ENCODE results near the gene KRT33B. TPM values are rescaled to one million over a fixed set of nuclear protein-coding genes. Genes with fewer than 3 reads are reported as not detected.
A peak's percentile ranks its signal among the peaks of the same experiment; 100 is the strongest.

Gene KRT33B
- total and polyA plus RNA-seq, 2 of the 13 experiments (the other 11 are each of a cell fraction or from before 2014, with no cell fraction given): not detected

DNA sequence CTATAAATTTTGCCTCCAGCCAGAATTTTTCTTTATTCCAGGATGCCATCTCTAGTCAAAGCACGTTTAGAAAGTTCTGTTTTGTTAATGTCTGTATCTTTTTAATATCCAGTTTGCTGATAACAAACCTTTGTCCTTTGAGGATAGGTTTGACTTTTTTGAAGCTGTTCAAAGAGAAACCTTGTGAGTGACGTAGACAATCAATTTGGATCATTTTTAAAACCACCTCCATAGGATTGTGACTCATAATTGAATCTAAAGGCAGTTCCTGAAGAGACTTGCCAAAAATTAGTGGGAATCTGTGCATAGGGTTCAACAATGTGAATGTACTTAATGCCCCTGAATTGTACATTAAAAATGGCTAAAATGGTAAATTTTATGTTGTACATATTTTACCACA lies 21.9 kb upstream of the KRT33B start:
- H3K4me3 ChIP-seq (replicated peaks in 1 of 3; ENCODE audit: insufficient read depth in 1 of 3, low read depth in 2 of 3, low read length in 3 of 3): no peak overlapping the region
- DNase-seq (ENCODE audit: low spot score) (no peak), ATAC-seq (no peak), FAIRE-seq (no peak)
- ChIA-PET POLR2A (no interaction called here), CTCF (ENCODE audit: low intra/inter-chr PET ratio, low total read pairs) (no interaction called here)
- no peak overlapping the region for H3K27ac ChIP-seq (ENCODE audit: extremely low read length, insufficient read depth, low read length)
- H3K9ac ChIP-seq (ENCODE audit: insufficient read depth, low read depth, low read length): no peak overlapping the region
- H3K79me2 ChIP-seq (ENCODE audit: insufficient read depth, low read length): no peaks in the 10 kb centered on the region
- no peak overlapping the region for H2AFZ ChIP-seq (ENCODE audit: low read length)
- intact Hi-C loops (cut with micrococcal nuclease; ENCODE audit: unreplicated experiment): no loop called here
- no peaks in the 10 kb centered on the region for H4K20me1 ChIP-seq (ENCODE audit: insufficient read depth, low read length)
- in situ Hi-C loops (cut with HindIII; ENCODE audit: extremely low pct_ligation_motif_present, low pct_unique_long_range_greater_than_20kb): no loop called here
- H3K27me3 ChIP-seq (ENCODE audit: control insufficient read depth in 1 of 2, insufficient read depth in 2 of 2, low read length in 2 of 2): peaks cover 2 to 14% of the 10 kb centered on the region in 2 experiments; a peak in 2 of 5 replicates
- H3K4me1 ChIP-seq (ENCODE audit: insufficient read depth, low read length): no peaks in the 10 kb centered on the region
- TF ChIP-seq ATRX (CRISPR knock-in tag; IDR thresholded peaks at IDR 0.05; ENCODE audit: borderline replicate concordance) (no peak), CREB1 (IDR thresholded peaks at IDR 0.05) (peak; percentile 79), CREB1 (CRISPR knock-in tag; IDR thresholded peaks at IDR 0.05) (no peak)
- H3K36me3 ChIP-seq (replicated peaks in 1 of 2; ENCODE audit: control insufficient read depth in 1 of 2, insufficient read depth in 2 of 2, low read length in 2 of 2): no peaks in the 10 kb centered on the region
- no TSS peak for BruUV-seq (replicated peaks)
- 3% methylated on average over 2 of the region's 2 CpGs for WGBS (ENCODE audit: low lambda C conversion rate)
- H3K9me3 ChIP-seq (ENCODE audit: low read length): peaks cover 4% of the 10 kb centered on the region
- no peak overlapping the region for H3K4me2 ChIP-seq (ENCODE audit: low read depth, low read length)

DNA sequence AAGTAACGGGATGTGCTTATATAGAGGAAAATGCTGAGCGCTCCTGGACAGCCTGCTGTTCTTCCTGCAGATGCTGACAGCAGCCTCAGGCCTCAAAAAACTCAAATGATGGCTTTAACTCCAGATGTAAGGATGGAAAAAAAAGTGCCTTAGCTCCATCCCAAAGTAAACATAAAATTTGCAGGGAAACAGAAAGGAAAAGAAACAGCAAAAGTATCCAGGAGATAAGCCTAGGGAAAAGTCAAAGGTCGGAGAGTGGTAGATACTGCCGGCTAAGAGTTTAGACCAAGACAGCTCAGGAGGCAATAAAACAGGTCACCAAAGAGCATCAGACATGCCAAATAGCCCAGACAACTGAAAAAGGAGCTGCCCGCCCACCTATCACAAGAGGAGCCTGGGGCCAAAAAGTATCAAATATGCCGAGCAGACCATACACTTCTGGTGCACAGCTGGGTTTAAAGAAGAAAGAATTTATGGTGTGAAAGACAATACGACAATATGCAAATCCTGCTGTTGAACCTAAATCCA lies 20.9 kb upstream of the KRT33B start:
- H3K79me2 ChIP-seq (ENCODE audit: insufficient read depth, low read length): no peaks in the 10 kb centered on the region
- H3K36me3 ChIP-seq (replicated peaks in 1 of 2; ENCODE audit: control insufficient read depth in 1 of 2, insufficient read depth in 2 of 2, low read length in 2 of 2): no peaks in the 10 kb centered on the region
- H3K4me2 ChIP-seq (ENCODE audit: low read depth, low read length): no peak overlapping the region
- H3K4me3 ChIP-seq (replicated peaks in 1 of 3; ENCODE audit: insufficient read depth in 1 of 3, low read depth in 2 of 3, low read length in 3 of 3): no peak overlapping the region
- H3K9ac ChIP-seq (ENCODE audit: insufficient read depth, low read depth, low read length): no peak overlapping the region
- ATAC-seq (no peak), FAIRE-seq (no peak), DNase-seq (ENCODE audit: low spot score) (no peak)
- no peak overlapping the region for H3K27ac ChIP-seq (ENCODE audit: extremely low read length, insufficient read depth, low read length)
- H4K20me1 ChIP-seq (ENCODE audit: insufficient read depth, low read length): no peaks in the 10 kb centered on the region
- no TSS peak for BruUV-seq (replicated peaks)
- CTCF ChIA-PET (ENCODE audit: low intra/inter-chr PET ratio, low total read pairs): no interaction called here
- WGBS (ENCODE audit: low lambda C conversion rate): 40% methylated on average over 7 of the region's 7 CpGs
- no peaks in the 10 kb centered on the region for H3K4me1 ChIP-seq (ENCODE audit: insufficient read depth, low read length)
- peaks cover 9% of the 10 kb centered on the region for H3K9me3 ChIP-seq (ENCODE audit: low read length)
- in situ Hi-C loops (cut with HindIII; ENCODE audit: extremely low pct_ligation_motif_present, low pct_unique_long_range_greater_than_20kb) (no loop called here), intact Hi-C loops (cut with micrococcal nuclease; ENCODE audit: unreplicated experiment) (no loop called here)
- H3K27me3 ChIP-seq (ENCODE audit: control insufficient read depth in 1 of 2, insufficient read depth in 2 of 2, low read length in 2 of 2): peaks cover 2 to 11% of the 10 kb centered on the region in 2 experiments; a peak in 2 of 5 replicates
- no peak for TF ChIP-seq TP53 (CRISPR knock-in tag; conservative IDR thresholded peaks at IDR 0.05)
- TF ChIP-seq SNAI1 (CRISPR knock-in tag; IDR thresholded peaks at IDR 0.05; ENCODE audit: borderline replicate concordance): no peak
- TF ChIP-seq ZNF549 (CRISPR knock-in tag; IDR thresholded peaks at IDR 0.05): no peak
- no peak for TF ChIP-seq ZNF570 (CRISPR knock-in tag; IDR thresholded peaks at IDR 0.05; ENCODE audit: borderline replicate concordance)
- TF ChIP-seq TFDP1 (CRISPR knock-in tag; IDR thresholded peaks at IDR 0.05; ENCODE audit: borderline replicate concordance): no peak
- TF ChIP-seq, protein P1, sequence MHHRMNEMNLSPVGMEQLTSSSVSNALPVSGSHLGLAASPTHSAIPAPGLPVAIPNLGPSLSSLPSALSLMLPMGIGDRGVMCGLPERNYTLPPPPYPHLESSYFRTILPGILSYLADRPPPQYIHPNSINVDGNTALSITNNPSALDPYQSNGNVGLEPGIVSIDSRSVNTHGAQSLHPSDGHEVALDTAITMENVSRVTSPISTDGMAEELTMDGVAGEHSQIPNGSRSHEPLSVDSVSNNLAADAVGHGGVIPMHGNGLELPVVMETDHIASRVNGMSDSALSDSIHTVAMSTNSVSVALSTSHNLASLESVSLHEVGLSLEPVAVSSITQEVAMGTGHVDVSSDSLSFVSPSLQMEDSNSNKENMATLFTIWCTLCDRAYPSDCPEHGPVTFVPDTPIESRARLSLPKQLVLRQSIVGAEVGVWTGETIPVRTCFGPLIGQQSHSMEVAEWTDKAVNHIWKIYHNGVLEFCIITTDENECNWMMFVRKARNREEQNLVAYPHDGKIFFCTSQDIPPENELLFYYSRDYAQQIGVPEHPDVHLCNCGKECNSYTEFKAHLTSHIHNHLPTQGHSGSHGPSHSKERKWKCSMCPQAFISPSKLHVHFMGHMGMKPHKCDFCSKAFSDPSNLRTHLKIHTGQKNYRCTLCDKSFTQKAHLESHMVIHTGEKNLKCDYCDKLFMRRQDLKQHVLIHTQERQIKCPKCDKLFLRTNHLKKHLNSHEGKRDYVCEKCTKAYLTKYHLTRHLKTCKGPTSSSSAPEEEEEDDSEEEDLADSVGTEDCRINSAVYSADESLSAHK (CRISPR knock-in tag; IDR thresholded peaks at IDR 0.05; ENCODE audit: borderline replicate concordance): no peak
- TF ChIP-seq CC2D1A (CRISPR knock-in tag; IDR thresholded peaks at IDR 0.05): no peak
- TF ChIP-seq ARNT (IDR thresholded peaks at IDR 0.05): no peak
- TF ChIP-seq HMGA1 (CRISPR knock-in tag; conservative IDR thresholded peaks at IDR 0.05): no peak
- TF ChIP-seq ZNF33A (CRISPR knock-in tag; IDR thresholded peaks at IDR 0.05; ENCODE audit: borderline replicate concordance): no peak
- TF ChIP-seq HOXA9 (CRISPR knock-in tag; IDR thresholded peaks at IDR 0.05; ENCODE audit: borderline replicate concordance): no peak
- TF ChIP-seq, protein P2, sequence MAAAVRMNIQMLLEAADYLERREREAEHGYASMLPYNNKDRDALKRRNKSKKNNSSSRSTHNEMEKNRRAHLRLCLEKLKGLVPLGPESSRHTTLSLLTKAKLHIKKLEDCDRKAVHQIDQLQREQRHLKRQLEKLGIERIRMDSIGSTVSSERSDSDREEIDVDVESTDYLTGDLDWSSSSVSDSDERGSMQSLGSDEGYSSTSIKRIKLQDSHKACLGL (CRISPR knock-in tag; IDR thresholded peaks at IDR 0.05): no peak
- POLR2A ChIA-PET: no interaction called here
- H2AFZ ChIP-seq (ENCODE audit: low read length): no peak overlapping the region
